Activated CD4-positive, alpha-beta T cell treated with anti-CD3 and anti-CD28 coated beads for 1 hour (primary cell): ENCODE data around the gene MTHFD1L.

Experiments
- DNase-seq: peaks from one replicate; pipeline ENCODE4 v3.0.0-alpha.2; 2020

Gene MTHFD1L

DNA sequence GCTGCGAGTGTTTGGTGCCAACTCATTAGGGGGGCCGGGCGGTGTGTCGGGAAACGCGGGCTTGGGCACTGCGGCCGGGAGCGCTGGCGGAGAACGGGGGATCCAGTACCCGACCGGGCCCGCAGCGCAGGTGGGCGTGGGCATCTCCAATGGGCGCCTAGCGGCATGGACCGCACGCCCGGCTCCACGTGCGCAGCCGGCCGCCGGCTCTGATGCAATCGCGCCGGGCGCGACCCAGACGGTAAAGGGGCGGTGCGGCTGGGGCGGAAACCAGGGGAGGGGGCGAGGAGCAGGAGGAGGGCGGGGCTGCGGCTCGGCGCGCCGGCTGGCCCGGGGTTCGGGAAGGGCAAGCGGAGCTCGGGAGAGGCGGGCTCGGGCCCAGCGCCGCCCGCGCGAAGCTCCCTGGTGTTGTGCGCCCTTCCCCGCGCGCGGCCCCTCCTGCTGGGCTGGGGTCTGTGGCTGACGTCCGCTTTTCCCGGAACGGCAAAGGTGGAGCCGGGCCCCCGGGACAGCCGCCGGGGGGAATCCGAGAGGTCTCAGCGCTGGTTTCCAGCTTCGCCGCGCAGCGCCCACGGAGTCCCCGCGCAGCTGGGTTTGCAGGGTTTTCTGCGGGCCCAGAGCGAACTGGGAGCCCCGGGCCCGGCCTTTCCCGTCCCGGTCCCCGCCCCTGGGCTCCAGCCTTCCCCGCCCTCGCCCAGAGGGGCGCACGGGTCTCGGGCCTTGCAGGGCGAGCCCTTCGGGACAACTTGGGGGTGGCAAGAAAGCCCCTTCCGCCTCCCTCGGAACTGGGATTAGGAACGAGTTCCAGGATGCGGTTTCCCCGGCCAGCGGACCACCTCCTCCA, 867 bp downstream of the MTHFD1L start:
- peak; percentile 63 for DNase-seq

DNA sequence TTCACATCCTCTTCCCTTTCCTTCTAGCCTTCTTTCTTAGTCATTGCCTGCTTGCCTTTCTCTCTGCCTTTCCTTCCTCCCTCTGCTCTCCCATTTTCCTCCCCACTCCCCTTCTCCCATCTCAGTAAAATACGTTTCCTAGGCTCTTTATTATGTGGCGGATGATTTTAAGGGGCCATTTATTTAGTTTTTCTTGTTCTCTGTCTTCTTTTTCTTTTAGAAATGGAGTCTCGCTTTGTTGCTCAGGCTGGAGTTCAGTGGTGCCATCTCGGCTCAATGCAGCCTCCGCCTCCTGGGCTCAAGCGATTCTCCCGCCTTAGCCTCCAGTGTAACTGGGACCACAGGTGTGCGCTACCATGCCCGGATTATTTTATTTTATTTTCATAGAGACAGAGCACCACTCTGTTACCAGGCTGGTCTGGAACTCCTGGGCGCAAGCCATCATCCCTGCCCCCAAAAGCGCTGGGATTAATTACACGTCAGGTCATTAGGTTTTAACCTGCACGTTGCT, 1.5 kb downstream of the MTHFD1L start:
- no peak for DNase-seq

DNA sequence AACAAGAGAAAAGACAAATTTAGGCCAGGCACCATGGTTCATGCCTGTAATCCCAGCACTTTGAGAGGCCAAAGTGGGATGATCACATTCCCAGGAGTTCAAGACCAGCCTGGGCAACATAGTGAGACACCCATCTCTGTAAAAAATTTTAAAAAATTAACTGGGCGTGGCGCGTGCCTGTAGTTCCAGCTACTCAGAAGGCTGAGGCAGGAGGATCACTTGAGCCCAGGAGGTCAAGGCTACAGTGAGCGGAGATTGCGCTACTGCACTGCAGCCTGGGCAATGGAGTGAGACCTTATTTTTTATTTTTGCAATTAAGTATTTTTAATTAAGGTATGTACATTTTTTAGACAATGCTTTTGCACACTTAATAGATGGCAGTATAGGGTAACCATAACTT, 3.3 kb downstream of the MTHFD1L start:
- no peak for DNase-seq

DNA sequence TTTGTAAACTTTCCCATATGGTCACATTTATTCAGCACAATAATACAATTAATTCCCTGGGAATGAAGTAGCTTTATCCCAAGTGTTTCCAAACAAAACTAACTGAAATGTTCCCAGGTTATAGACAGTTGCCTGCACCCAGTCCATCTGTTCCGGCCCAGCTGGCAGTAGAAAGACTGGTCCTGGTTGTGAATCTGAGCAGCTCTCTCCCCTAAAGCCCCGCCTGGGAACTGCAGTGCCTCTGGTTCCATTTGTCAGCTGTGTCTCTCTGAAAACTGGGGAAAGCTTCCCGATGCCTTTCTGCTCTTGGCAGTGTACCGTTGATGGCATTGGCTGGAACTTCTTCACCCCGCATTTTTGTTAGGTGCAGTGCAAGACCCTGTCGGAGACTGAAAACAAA, 8.7 kb downstream of the MTHFD1L start:
- DNase-seq = no peak

DNA sequence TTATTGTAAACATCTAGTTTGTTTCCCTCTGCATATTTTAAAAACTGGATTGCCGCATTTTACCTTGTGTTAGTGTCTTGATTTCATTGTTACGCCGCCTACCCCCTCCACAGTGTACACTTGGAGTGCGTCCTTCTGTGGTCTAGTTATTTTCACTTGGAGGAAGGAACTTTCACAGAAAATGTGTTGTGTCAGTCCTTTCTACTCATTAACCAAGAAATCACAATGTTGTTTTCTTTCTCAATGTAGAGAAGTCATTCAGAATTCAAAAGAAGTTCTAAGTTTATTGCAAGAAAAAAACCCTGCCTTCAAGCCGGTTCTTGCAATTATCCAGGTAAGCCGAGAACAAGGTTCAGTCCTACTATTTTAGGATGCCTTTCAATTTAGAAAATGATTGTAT, 10.3 kb downstream of the MTHFD1L start:
- DNase-seq = no peak

DNA sequence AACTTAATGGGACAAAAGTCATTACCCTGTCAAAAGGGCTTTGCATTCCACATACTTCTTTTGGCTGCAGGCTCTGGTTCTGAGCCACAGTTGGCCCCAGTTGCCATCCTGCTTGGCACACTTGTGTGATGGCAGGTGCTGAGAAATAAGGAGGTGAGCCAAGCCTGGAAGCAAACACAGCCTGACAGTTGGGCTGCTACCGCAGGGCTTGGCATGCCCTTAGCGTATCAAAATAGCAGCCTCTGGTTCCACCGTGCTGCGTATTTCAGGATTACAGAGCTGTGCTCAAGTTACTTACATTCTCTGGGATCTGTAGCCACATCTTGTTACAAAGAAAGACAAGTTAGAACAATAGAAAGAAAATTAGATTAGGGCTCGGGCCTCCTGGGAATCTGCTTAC, 11.1 kb downstream of the MTHFD1L start:
- no peak for DNase-seq

DNA sequence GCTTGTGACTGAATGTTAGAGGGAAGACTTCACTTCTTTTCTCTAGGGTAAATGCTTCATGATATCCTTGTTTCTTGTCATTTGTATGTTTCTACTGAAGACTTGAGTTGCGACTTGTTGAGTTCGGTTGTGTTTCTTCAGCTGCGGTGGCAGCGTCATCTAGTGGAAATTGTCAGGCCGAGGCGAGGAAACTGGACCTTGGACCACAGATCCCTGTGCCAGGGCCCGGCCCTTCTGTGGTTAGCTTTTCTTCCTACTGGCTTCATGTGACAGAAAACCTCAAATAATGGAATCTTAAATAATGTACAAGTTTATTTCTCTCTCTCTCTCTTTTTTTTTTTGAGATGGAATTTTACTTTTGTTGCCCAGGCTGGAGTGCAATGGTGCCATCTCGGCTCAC, 12.4 kb downstream of the MTHFD1L start:
- DNase-seq = no peak

DNA sequence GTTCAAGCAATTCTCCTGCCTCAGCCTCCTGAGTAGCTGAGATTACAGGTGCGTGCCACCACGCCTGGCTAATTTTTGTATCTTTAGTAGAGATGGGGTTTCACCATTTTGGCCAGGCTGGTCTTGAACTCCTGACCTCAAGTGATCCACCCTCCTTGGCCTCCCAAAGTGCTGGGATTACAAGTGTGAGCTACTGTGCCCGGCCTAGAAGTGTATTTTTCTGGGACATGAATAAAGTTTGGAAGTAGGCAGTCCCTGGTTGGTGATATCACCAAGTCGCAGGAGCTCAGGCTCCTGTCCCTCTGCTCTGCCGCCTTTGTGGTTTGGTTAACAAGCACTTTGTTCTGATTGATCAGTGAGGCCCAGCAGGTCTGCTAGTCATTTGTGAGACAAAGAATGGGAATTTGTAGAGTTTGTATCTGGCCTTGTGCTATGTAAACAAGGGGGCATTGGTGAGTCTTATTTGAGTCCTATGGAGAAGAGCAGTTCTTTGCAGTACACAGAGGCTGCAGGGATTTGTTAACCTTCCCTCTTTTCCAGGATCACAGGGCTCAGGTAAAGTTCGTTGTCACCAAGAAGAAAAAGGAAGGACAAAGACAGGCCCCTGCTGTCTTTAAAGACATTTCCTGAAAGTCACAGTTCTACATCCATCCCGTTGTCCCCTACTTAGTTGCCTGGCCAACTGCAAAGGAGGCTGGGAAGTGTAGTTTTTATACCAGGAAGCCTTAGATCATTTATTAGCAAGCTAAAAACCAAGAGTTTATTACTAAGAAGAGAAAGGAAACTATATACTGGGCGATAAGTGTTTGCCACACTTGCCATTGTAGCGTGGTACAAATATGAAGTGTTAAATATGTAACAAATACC, 13.1 kb downstream of the MTHFD1L start:
- DNase-seq = no peak

DNA sequence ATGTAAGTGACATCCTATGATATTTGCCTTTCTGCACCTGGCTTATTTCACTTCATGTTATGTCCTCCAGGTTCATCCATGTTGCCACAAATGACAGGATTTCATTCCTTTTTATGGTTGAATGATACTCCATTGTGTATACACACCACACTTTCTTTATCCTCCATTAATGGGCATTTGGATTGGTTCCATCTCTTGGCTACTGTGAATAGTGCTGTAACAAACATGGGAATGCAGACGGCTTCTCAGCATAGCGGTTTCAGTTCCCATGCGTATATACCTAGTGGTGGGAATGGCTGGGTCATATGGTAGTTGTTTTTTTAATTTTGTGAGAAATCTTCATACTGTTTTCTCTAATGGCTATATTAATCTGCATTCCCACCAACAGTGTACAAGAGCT, 14.8 kb downstream of the MTHFD1L start:
- no peak for DNase-seq

DNA sequence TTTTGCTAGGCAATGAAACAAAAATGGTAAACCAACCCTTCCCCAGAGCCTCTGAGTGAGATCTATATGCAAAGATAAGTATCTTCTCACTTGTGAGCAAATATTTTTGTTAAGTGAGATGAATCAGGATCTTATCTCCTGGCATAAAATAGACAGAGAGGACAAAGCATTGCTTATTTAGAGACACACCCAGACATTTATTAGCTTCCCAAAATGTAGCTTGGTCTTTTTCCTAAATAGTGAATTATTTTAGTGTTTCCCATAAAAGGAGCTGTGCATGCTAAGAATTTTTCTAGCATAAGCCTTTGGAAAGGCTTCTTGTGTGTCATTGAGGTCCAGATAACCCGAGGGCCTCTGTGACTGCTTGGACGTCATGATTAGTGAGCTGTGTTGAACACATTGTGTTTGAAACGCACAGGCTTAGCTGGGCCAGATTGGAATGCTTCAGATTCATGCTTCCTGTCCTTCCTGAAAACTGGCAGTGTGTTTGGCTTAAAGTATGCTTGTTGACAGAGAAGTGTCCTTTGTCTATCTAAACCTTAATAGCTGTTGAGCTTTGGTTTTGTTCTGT, 16.5 kb downstream of the MTHFD1L start:
- no peak for DNase-seq

DNA sequence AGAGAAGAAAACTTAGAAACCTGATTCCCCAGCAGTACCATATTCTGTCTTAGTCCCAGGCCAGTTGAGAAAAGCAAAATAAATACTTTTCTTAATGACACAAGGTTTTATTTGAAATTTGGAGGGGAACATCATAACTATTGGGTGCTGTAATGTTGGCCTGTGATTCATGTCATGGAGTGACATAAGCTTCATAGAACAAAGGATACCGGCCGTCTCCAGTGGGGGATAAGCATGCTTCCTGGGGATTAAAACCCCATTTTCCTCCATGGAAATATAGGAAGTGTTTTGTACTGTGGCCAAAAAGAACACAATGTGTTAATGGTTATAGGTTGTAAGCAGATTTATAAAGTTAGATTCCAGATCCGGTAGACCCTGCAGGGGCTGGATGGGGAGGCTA, 18.0 kb downstream of the MTHFD1L start:
- DNase-seq = no peak

DNA sequence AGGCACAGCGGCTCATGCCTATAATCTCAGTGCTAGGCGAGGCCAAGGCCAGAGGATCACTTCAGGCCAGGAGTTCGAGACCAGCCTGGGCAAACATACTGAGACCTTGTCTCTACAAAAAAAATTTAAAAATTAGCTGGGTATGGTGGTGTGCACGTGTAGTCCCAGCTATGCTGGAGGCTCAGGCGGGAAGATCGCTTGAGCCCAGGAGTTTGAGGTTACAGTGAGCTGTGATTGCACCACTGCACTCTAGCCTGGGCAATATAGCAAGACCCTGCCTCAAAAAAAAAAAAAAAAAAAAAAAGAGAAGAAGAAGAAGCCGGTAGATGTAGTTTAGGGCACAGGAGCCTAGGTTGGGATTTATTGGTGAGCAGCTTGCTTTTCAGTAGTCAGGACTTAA, 20.7 kb downstream of the MTHFD1L start:
- no peak for DNase-seq

DNA sequence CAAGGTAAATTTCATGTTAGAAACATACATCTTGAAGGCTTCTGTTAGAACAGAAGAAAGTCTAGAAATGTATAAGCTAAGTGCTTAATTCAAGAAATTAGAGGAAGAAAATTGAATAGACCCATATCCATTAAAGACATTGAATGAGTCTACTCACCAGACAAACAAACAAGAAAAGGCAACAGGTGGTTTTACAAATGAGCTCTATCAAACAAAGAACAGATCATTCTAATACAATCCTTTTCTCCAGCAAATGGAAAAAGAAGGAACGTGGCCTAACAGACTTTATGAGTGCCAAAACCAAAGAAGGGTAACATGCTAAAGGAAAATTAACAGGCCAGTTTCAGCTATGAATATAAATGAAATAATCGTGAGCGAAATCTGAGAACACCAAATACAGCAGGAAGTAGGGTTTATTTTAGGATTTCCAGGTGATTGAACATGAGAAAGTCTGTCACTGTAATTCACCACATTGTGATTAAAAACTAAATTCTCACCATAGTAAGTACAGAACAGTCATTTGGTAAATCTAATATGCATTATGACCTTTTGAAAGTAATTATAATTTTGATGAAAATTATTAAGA, 22.6 kb downstream of the MTHFD1L start:
- DNase-seq = no peak

DNA sequence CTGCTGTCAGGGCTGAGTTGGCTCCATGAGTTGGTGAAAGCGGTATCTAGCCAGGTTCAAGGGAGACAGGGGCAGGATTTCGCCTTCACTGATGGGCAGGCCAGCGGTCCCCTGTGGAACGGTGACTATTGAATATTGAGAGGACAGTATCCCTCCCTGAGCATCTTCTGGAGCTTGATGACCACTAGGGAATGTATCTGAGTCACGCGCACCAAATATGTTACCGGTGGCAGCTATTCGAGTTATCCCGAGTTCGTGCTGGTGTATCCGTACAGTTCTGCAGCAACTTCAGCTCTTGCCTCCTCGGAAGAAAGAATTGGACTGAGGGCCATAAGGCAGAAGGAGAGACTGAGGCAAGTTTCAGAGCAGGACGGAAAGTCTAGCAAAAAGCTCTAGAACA, 24.8 kb downstream of the MTHFD1L start:
- no peak for DNase-seq

DNA sequence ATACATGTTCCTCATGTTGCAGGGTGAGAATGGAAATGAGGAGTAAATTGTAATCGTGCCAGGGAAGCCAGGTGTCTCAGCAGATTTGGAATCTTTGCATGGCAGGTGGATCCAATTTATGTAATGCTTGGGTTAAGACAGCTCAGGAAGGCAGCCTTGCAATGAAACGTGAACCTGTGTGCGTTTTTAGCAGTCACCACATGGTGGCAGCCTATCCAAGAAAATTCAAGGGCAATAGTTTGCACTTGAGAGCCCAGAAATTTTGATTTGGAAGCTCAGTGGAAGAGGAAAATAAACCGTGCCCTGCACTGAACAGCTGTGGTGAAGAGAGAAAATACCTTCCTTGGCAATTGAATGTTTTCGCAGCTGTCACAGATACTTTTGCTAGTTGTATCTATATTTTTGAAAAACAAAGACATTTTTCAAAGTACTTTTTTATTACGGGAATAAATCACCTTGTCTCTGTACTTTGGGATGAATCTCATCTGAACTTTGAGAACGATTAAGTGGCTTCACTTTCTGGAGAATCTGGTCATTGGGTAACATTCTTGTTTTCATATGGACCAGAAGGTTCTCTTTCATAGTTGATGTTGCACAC, 26.5 kb downstream of the MTHFD1L start:
- peak; percentile 32 for DNase-seq

DNA sequence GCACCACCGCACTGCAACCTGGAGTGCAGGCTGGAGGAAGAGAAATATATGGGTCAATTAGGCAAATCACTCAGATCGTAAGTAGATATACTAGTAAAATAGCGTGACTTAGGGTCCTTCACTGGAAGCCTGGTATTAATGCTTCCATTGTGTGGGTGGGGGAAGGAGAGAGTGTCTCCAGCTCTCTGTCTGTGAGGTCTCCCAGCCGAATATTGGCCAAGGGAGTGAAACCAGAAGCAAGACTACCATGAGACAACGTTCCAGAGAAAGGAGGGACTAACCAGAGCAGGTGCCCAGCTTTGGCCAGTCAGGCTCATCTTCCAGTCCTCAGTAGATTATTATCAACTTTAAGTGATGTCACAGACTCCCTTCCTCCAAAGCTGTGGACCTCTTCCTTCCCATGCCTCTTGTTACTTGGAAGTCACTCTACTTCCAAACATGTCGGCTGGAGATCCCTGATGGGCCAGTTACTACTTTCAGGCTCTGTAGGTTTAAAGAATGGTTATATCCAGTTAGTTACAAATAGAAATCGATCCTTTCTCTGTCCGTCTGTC, 28.8 kb downstream of the MTHFD1L start:
- no peak for DNase-seq

DNA sequence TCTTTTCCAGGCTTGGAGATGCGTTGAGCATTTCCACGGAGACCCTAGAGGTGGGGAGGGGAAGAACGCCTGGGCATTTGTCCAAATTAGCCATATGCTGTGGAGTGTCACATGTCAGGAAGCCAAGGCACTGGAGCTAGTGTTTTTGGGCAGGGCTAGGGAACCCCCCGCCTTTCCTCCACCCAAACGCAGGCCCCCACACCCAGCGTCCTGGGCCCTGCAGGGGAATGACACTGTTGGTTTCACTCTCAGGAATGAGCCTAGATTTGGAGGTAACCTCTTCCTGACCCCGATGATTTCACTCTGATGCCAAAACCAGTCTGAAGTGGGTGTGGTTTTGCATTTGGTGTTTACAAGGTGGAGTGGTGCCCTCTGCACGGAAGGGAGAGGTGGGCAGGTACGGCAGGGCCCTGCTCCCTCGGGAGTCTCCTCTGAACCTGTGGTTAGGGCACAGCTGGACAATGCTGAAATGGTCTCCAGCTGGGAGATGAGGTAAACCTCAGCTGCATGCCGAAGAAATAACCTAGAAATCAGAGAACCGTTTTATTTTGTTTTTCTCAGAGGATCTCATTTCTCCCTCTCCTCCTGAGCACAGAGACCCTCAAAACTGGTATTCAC, 29.5 kb downstream of the MTHFD1L start:
- no peak for DNase-seq

DNA sequence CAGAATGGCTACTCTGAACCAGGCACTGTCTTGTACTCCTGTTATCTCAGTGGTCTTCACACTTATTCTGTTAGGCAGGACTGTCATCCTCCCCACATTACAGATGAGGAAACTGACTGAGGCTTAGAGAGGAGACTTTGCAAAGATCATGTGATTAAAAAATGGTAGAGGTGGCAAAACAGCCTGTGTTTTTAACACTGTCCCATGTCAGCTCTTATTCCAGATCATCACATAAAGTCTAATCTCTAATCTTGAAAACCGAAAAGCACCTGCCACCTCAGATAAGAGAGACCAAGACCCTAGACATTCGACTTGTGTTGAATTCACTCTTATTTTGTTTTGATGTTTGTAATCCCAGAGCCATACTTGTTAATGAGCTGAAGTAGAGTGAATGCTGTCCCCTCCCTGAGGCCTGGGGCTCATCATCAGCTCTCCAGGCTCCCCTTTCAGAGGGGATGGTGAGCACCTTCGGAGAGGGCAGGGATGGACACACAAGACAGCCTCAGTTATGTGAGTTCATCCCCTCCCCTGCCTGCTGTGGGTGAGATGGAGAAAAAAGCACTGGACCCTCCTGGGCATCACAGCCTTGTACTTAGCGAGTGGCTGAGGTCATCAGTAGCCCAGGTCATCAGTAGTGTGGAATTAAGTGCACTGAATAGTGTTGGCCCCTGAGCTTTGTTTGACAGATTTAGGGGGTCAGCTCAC, 30.6 kb downstream of the MTHFD1L start:
- DNase-seq = no peak

DNA sequence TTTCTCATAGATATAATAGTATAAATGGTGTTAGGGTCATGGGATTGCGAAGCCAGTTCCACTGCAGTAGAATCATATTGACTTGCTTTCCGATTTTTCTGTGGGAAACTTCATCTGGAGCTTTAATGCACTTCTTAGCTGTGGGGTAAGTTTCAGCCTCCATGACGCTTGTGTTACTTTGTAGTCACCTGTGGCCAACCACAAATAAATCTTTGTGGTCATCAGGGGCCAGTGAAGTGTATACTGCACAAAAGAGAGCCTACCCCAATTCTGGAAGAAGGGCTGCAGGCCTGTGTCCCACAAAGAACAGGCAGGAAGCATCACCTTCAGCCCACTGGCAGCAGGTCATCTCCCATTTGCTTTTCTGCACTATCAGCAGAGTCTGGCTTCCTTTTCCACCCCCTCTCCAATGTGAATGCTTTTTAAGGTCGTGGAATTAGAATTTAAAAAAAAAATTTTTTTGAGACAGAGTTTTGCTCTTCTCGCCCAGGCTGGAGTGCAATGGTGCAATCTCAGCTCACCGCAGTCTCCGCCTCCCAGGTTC, 32.0 kb downstream of the MTHFD1L start:
- DNase-seq = no peak

DNA sequence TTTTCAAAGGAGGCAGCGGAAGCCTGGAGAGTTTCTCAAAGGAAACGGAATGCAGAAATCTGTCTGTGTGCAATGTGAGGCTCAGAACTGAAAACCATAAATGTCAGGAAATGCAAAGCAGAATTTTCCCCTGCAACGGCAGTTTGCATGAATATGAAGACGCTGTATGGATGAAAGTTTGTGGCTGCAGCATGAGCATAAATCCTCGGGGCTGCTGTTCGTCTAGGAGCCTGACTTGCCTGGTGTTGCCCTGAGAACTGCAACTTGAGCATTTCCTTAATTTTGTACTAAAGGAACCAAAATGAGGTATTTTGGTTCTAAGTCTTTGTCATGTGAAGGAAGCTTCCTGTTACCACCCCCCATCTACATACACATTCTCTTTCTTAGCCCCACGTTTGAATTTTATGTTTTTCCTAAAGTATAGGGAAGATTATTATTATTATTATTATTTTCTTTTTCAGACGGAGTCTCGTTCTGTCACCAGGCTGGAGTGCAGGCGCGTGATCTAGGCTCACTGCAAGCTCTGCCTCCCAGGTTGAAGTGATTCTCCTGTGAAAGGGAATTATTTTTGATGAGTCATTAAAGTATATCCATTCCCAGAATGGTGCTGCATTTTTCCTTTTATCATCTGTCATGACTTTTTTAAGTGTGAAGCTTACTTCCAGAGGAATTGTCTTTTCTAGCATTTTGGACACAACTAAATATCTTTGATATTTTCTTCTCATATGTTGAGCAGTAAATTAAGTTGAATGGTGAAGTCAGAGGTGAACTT, 33.1 kb downstream of the MTHFD1L start:
- no peak for DNase-seq
